ENCODE results near the gene SHISAL1.

- TF ChIP-seq CTCF (IDR thresholded peaks at IDR 0.05) (no peak), POLR2A (IDR thresholded peaks at IDR 0.05) (no peak)
Measured at GRCh38 chr22:44199164-44199563, 113.6 kb downstream of the SHISAL1 start.

Measured in ovary (tissue), 3 donors.